H1 (cell line): ENCODE measurements around the gene PHF8. TPM values are rescaled to one million over a fixed set of nuclear protein-coding genes. Genes with fewer than 3 reads are reported as not detected.

Source experiments
- CTCF ChIA-PET: fragments of 300-600 bp; sonication (Branson Sonifier 250); formaldehyde crosslinking; loops from one replicate; lab custom pipeline; 2021; ENCODE audit not compliant: partially characterized antibody; lab: Charles Lee
- POLR2A ChIA-PET: fragments of 300-600 bp; sonication (Branson Sonifier 250); formaldehyde crosslinking; loops from one replicate; lab custom pipeline; 2021; ENCODE audit warnings: inconsistent platforms; ENCODE audit not compliant: partially characterized antibody; lab: Charles Lee
- DNase-seq, 2 experiments: peaks; one replicate each; pipeline versions ENCODE4 v3.0.0 to v3.0.0-alpha.2; 2010 to 2022; ENCODE audit warnings: low spot score in 2 of 2, low read depth in 1 of 2, mixed read lengths in 1 of 2
- FAIRE-seq: peaks from 2 replicates; lab custom pipeline; 2011; peaks lifted over from hg19 to GRCh38; lab: Jason Lieb, UNC
- H2AFZ ChIP-seq: 2 replicates; pipeline ENCODE4 v1.8.1; 2012; ENCODE audit warnings: low read length, inconsistent platforms
- H2AK5ac ChIP-seq: 2 replicates; pipeline ENCODE4 v1.6.1; 2013; ENCODE audit warnings: low read depth, low read length
- H2BK120ac ChIP-seq: replicated peaks from 2 replicates; pipeline ENCODE3; 2013; ENCODE audit warnings: low read depth, low read length, inconsistent platforms
- H2BK12ac ChIP-seq: 2 replicates; pipeline ENCODE4 v1.6.1; 2013; ENCODE audit warnings: low read depth, low read length
- H2BK15ac ChIP-seq: 2 replicates; pipeline ENCODE4 v1.6.1; 2013; ENCODE audit warnings: low read length
- H2BK20ac ChIP-seq: 2 replicates; pipeline ENCODE4 v1.6.1; 2013; ENCODE audit warnings: low read length
- H2BK5ac ChIP-seq: 2 replicates; pipeline ENCODE4 v1.6.1; 2013; ENCODE audit warnings: low read depth, low read length
- H3K14ac ChIP-seq: 2 replicates; pipeline ENCODE4 v1.6.1; 2013; ENCODE audit warnings: inconsistent platforms; ENCODE audit not compliant: insufficient read length
- H3K18ac ChIP-seq: 2 replicates; pipeline ENCODE4 v1.6.1; 2013; ENCODE audit warnings: low read length; ENCODE audit errors: extremely low read depth
- H3K23ac ChIP-seq: 2 replicates; pipeline ENCODE4 v1.6.1; 2013; ENCODE audit warnings: inconsistent platforms; ENCODE audit not compliant: insufficient read length
- H3K23me2 ChIP-seq: 2 replicates; pipeline ENCODE4 v1.6.1; 2013; ENCODE audit warnings: low read depth, low read length
- H3K27ac ChIP-seq: 2 replicates; pipeline ENCODE4 v1.6.1; 2011; ENCODE audit warnings: low read depth, low read length, inconsistent platforms
- H3K27me3 ChIP-seq, 4 experiments: replicated peaks in 1 of 4; 1 replicate in 1 of 4; 2 replicates in 3 of 4; pipeline versions ENCODE4 v1.6.1 to v1.8.1; 2011 to 2013; ENCODE audit warnings: low read length in 3 of 4, mild to moderate bottlenecking in 3 of 4, inconsistent platforms in 2 of 4, mixed read lengths in 2 of 4, moderate library complexity in 1 of 4; ENCODE audit not compliant: control insufficient read depth in 3 of 4, insufficient read depth in 3 of 4; ENCODE audit errors: extremely low read depth in 1 of 4
- H3K36me3 ChIP-seq, 4 experiments: 2 replicates each; pipeline versions ENCODE4 v1.6.1 to v1.8.1; 2011 to 2013; ENCODE audit warnings: mild to moderate bottlenecking in 4 of 4, low read length in 3 of 4, moderate library complexity in 2 of 4, control low read depth in 1 of 4, inconsistent platforms in 1 of 4; ENCODE audit not compliant: insufficient read depth in 4 of 4, control insufficient read depth in 2 of 4
- H3K4ac ChIP-seq: replicated peaks from 2 replicates; pipeline ENCODE3; 2013; ENCODE audit warnings: low read length, low read depth, mixed read lengths, inconsistent platforms; ENCODE audit not compliant: insufficient read length
- H3K4me1 ChIP-seq, 4 experiments: replicated peaks in 1 of 4; 1 replicate in 1 of 4; 2 replicates in 3 of 4; pipeline versions ENCODE4 v1.6.1 to v1.8.1; 2011 to 2013; ENCODE audit warnings: low read length in 3 of 4, inconsistent platforms in 2 of 4, mixed read lengths in 1 of 4; ENCODE audit not compliant: insufficient read depth in 4 of 4, control insufficient read depth in 3 of 4
- H3K4me2 ChIP-seq, 2 experiments: 2 replicates each; pipeline versions ENCODE4 v1.6.1 to v1.8.1; 2011 to 2013; ENCODE audit warnings: low read depth in 2 of 2, low read length in 2 of 2, control low read depth in 1 of 2, inconsistent platforms in 1 of 2, mild to moderate bottlenecking in 1 of 2; ENCODE audit not compliant: insufficient read depth in 1 of 2
- H3K4me3 ChIP-seq, 4 experiments: fragments of 200-600, 300-600 bp in 1 of 4; sonication (generic), shearing (Covaris generic), sonication (Bioruptor Twin) in 1 of 4; 2 replicates each; pipeline versions ENCODE4 v1.5.1 to v1.8.1; 2011 to 2016; ENCODE audit warnings: low read length in 4 of 4, low read depth in 3 of 4, control low read depth in 2 of 4, inconsistent platforms in 2 of 4, mild to moderate bottlenecking in 2 of 4, mixed read lengths in 1 of 4, moderate library complexity in 1 of 4; ENCODE audit not compliant: insufficient read depth in 2 of 4; ENCODE audit errors: extremely low read depth in 1 of 4
- H3K56ac ChIP-seq: replicated peaks from 2 replicates; pipeline ENCODE3; 2013; ENCODE audit warnings: low read depth, mild to moderate bottlenecking, mixed read lengths, low read length, inconsistent platforms; ENCODE audit not compliant: insufficient read length
- H3K79me1 ChIP-seq: 2 replicates; pipeline ENCODE4 v1.6.1; 2013; ENCODE audit warnings: low read depth, low read length, control low read depth
- H3K79me2 ChIP-seq, 2 experiments: 2 replicates each; pipeline versions ENCODE4 v1.6.1 to v1.8.1; 2012 to 2013; ENCODE audit warnings: low read length in 2 of 2, mild to moderate bottlenecking in 2 of 2, inconsistent platforms in 1 of 2; ENCODE audit not compliant: insufficient read depth in 2 of 2, control insufficient read depth in 1 of 2
- H3K9ac ChIP-seq, 4 experiments: replicated peaks in 1 of 4; 1 replicate in 1 of 4; 2 replicates in 3 of 4; pipeline versions ENCODE4 v1.6.1 to v1.8.1; 2011 to 2013; ENCODE audit warnings: low read depth in 3 of 4, low read length in 3 of 4, control low read depth in 2 of 4, mild to moderate bottlenecking in 2 of 4, moderate library complexity in 2 of 4, inconsistent platforms in 1 of 4; ENCODE audit errors: extremely low read depth in 1 of 4
- H3K9me3 ChIP-seq, 2 experiments: 2 replicates each; pipeline versions ENCODE4 v1.6.1 to v1.8.1; 2012 to 2013; ENCODE audit warnings: mild to moderate bottlenecking in 2 of 2, moderate library complexity in 2 of 2, control low read depth in 1 of 2, inconsistent platforms in 1 of 2, low read depth in 1 of 2, low read length in 1 of 2, mixed read lengths in 1 of 2; ENCODE audit not compliant: insufficient read depth in 2 of 2
- H4K20me1 ChIP-seq, 2 experiments: replicated peaks in 1 of 2; 2 replicates each; pipeline versions ENCODE3 to v1.8.1; 2011 to 2013; ENCODE audit warnings: inconsistent platforms in 2 of 2, low read length in 2 of 2, mild to moderate bottlenecking in 1 of 2; ENCODE audit not compliant: insufficient read depth in 2 of 2, control insufficient read depth in 1 of 2
- H4K5ac ChIP-seq: 2 replicates; pipeline ENCODE4 v1.6.1; 2013; ENCODE audit warnings: low read length, low read depth, mixed read lengths, inconsistent platforms; ENCODE audit not compliant: insufficient read length
- H4K8ac ChIP-seq: 2 replicates; pipeline ENCODE4 v1.8.0; 2013; ENCODE audit warnings: mild to moderate bottlenecking, moderate library complexity, low read length, inconsistent platforms; ENCODE audit not compliant: insufficient read depth; ENCODE audit errors: extremely low read depth
- H4K91ac ChIP-seq: replicated peaks from 2 replicates; pipeline ENCODE3; 2013; ENCODE audit warnings: low read length, mixed read lengths, inconsistent platforms; ENCODE audit not compliant: insufficient read length
- CBX5 ChIP-seq: fragments of 300-800, 300-1000 bp; sonication (generic); IDR thresholded peaks from 2 replicates; pipeline ENCODE4 v1.7.1; 2016; ENCODE audit warnings: antibody characterized with exemption, low read length, low read depth
- EGR1 ChIP-seq: IDR thresholded peaks from 2 replicates; pipeline ENCODE4 v1.6.1; 2011; ENCODE audit warnings: low read depth, low read length, borderline replicate concordance
- HDAC2 ChIP-seq, 2 experiments: fragments of 300-600 bp in 1 of 2; sonication (generic) in 1 of 2; IDR thresholded peaks; 2 replicates each; pipeline ENCODE4 v1.6.1; 2011 to 2012; ENCODE audit warnings: low read depth in 2 of 2, low read length in 2 of 2, mild to moderate bottlenecking in 2 of 2, moderate library complexity in 2 of 2, borderline replicate concordance in 1 of 2, inconsistent platforms in 1 of 2
- KDM1A ChIP-seq: fragments of 200-600, 300-600 bp; sonication (generic); IDR thresholded peaks from 2 replicates; pipeline ENCODE4 v1.7.1; 2016; ENCODE audit warnings: mild to moderate bottlenecking, low read length, borderline replicate concordance
- RFX5 ChIP-seq: IDR thresholded peaks from 2 replicates; pipeline ENCODE4 v1.6.1; 2011; ENCODE audit warnings: low read depth, low read length, improper control_type of control experiment, borderline replicate concordance
- SP4 ChIP-seq: IDR thresholded peaks from 2 replicates; pipeline ENCODE4 v1.6.1; 2012; ENCODE audit warnings: low read length, inconsistent platforms
- YY1 ChIP-seq: IDR thresholded peaks from 2 replicates; pipeline ENCODE4 v1.6.1; 2011; ENCODE audit warnings: low read depth, mild to moderate bottlenecking, low read length
- WGBS, 2 experiments: shearing (Covaris generic) in 1 of 2; methylation state at CpG; one replicate each; pipeline versions ENCODE4 v1.1.6 to v1.1.7; 2013 to 2015; ENCODE audit warnings: low lambda C conversion rate in 2 of 2, mixed read lengths in 2 of 2, inconsistent platforms in 1 of 2, low coverage in 1 of 2, missing lambda C conversion rate in 1 of 2; ENCODE audit not compliant: insufficient replicate concordance in 2 of 2, insufficient coverage in 1 of 2, insufficient read length in 1 of 2; ENCODE audit errors: extremely low coverage in 1 of 2, missing lambda C conversion rate in 1 of 2; 5-methylcytosine and 5-hydroxymethylcytosine counted together
- polyA plus RNA-seq, 7 experiments: library from polyadenylated mRNA; depleted of rRNA in 3 of 7; stranded (reverse) in 5 of 7; unstranded in 2 of 7; fragments of >200 nt in 5 of 7; fragments of 200-250 nt in 2 of 7; gene quantifications; 1 replicate in 5 of 7; 2 replicates in 1 of 7; 4 replicates in 1 of 7; pipeline versions ENCODE4 v1.2.1 to v1.2.3, GENCODE V29; 2011 to 2013; ENCODE audit warnings: missing spikeins in 2 of 7, mixed read lengths in 2 of 7
- total RNA-seq: library from RNA; stranded (reverse); fragmentation: NEBNext Ultra II Directional; extraction: Animal tissue kit (Norgen Biotek cat#: 25700); gene quantifications from 2 replicates; pipeline ENCODE4 v1.2.1, GENCODE V29; 2021

PHF8 gene
- total and polyA plus RNA-seq, 2 of the 8 experiments (the other 6 are each of a cell fraction or from before 2014, with no cell fraction given), result 14.6 to 27.6 TPM

DNA sequence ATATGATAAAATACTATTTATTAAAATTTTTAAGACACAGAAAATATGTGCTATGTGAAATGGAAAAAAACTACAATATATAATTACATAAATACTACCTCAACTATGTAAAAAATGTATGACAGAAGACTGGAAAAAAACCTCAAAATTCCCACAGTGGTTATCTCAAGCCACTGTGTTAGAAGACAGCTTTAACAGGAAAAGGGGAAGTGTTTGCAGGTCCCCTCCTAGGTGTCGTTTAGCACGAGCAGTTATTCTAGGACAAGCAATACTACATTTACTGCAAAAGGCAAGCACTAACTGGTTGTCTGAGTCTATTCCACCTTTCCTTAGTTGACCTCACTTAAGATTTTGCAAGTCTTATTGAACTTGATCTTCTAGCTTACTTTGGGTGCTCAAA lies 44.9 kb upstream of the PHF8 start:
- CTCF ChIA-PET, result no interaction called here

More for the DNA sequence above, 44.9 kb upstream of the PHF8 start:
- Histone ChIP-seq H3K4ac (no peak overlapping the region), H2BK5ac (no peak overlapping the region), H3K27ac (no peak overlapping the region), H3K36me3 (no peaks in the 10 kb centered on the region), H3K9ac (no peak overlapping the region), H3K4me3 (no peak overlapping the region), H2BK12ac (no peak overlapping the region), H3K23ac (no peak overlapping the region), H4K20me1 (no peaks in the 10 kb centered on the region), H3K18ac (no peak overlapping the region), H3K4me1 (no peaks in the 10 kb centered on the region), H3K79me1 (no peaks in the 10 kb centered on the region), H2BK120ac (no peak overlapping the region), H2AFZ (no peak overlapping the region), H2BK15ac (no peak overlapping the region), H3K9me3 (no peaks in the 10 kb centered on the region), H3K4me2 (no peak overlapping the region), H2AK5ac (no peak overlapping the region), H3K79me2 (no peaks in the 10 kb centered on the region), H4K91ac (no peak overlapping the region), H2BK20ac (no peak overlapping the region), H3K56ac (no peak overlapping the region), H3K14ac (no peak overlapping the region), H3K27me3 (no peaks in the 10 kb centered on the region), H4K5ac (no peak overlapping the region), H3K23me2 (no peaks in the 10 kb centered on the region), H4K8ac (no peak overlapping the region)
- FAIRE-seq, result no peak
- DNase-seq, result no peak
- no peak for TF ChIP-seq CBX5
- no peak for TF ChIP-seq RFX5
- no peak for TF ChIP-seq YY1
- no peak for TF ChIP-seq KDM1A
- no peak for TF ChIP-seq EGR1
- no peak for TF ChIP-seq HDAC2 (IDR thresholded peaks at IDR 0.05; ENCODE audit: borderline replicate concordance in 1 of 2, low read depth in 2 of 2, low read length in 2 of 2)
- no peak for TF ChIP-seq SP4
- POLR2A ChIA-PET, result no interaction called here
- WGBS, 2 experiments, result 100% methylated on average over 2 of the region's 2 CpGs; no CpG with 5 or more reads in 1 of the 2 experiments
